Measurements from ENCODE around the gene SLC43A1.

The SLC43A1 gene

GRCh38 chr11:57475671-57476046 is 39.8 kb downstream of the SLC43A1 start:
- Histone ChIP-seq H3K27me3 (replicated peaks; ENCODE audit: control insufficient read depth, insufficient read depth, low read length) (peaks cover 16% of the 10 kb centered on the region), H3K4me1 (ENCODE audit: control insufficient read depth, insufficient read depth, low read length) (peaks cover 12% of the 10 kb centered on the region), H3K36me3 (ENCODE audit: control insufficient read depth, insufficient read depth, low read length, severe bottlenecking) (no peaks in the 10 kb centered on the region), H3K9me3 (ENCODE audit: control insufficient read depth, low read length) (no peaks in the 10 kb centered on the region), H3K4me3 (ENCODE audit: low read length) (no peak overlapping the region), H3K9ac (ENCODE audit: low read length) (no peak overlapping the region)
- DNase-seq (ENCODE audit: low read depth): no peak

GRCh38 chr11:57475191-57475590 is 40.3 kb downstream of the SLC43A1 start:
- no peak overlapping the region for H3K4me3 ChIP-seq (ENCODE audit: low read length)
- no peaks in the 10 kb centered on the region for H3K36me3 ChIP-seq (ENCODE audit: control insufficient read depth, insufficient read depth, low read length, severe bottlenecking)
- no peak for DNase-seq (ENCODE audit: low read depth)
- no peaks in the 10 kb centered on the region for H3K9me3 ChIP-seq (ENCODE audit: control insufficient read depth, low read length)
- peaks cover 12% of the 10 kb centered on the region for H3K4me1 ChIP-seq (ENCODE audit: control insufficient read depth, insufficient read depth, low read length)
- H3K27me3 ChIP-seq (replicated peaks; ENCODE audit: control insufficient read depth, insufficient read depth, low read length): peaks cover 16% of the 10 kb centered on the region
- no peak overlapping the region for H3K9ac ChIP-seq (ENCODE audit: low read length)

- no peak for DNase-seq (ENCODE audit: low read depth)
- H3K27me3 ChIP-seq (replicated peaks; ENCODE audit: control insufficient read depth, insufficient read depth, low read length): peaks cover 16% of the 10 kb centered on the region
These were observed 40.7 kb downstream of the SLC43A1 start for GRCh38 chr11:57474803-57475115.

GRCh38 chr11:57474017-57474802 is 41.3 kb downstream of the SLC43A1 start:
- DNase-seq (ENCODE audit: low read depth): no peak
- H3K36me3 ChIP-seq (ENCODE audit: control insufficient read depth, insufficient read depth, low read length, severe bottlenecking): no peaks in the 10 kb centered on the region
- H3K4me3 ChIP-seq (ENCODE audit: low read length): no peak overlapping the region
- no peaks in the 10 kb centered on the region for H3K9me3 ChIP-seq (ENCODE audit: control insufficient read depth, low read length)
- H3K9ac ChIP-seq (ENCODE audit: low read length): no peak overlapping the region
- H3K4me1 ChIP-seq (ENCODE audit: control insufficient read depth, insufficient read depth, low read length): peaks cover 10% of the 10 kb centered on the region
- H3K27me3 ChIP-seq (replicated peaks; ENCODE audit: control insufficient read depth, insufficient read depth, low read length): peaks cover 16% of the 10 kb centered on the region

More at GRCh38 chr11:57474803-57475115, 40.7 kb downstream of the SLC43A1 start:
- peaks cover 12% of the 10 kb centered on the region for H3K4me1 ChIP-seq (ENCODE audit: control insufficient read depth, insufficient read depth, low read length)
- H3K36me3 ChIP-seq (ENCODE audit: control insufficient read depth, insufficient read depth, low read length, severe bottlenecking): no peaks in the 10 kb centered on the region
- H3K9me3 ChIP-seq (ENCODE audit: control insufficient read depth, low read length): no peaks in the 10 kb centered on the region
- H3K4me3 ChIP-seq (ENCODE audit: low read length): no peak overlapping the region
- no peak overlapping the region for H3K9ac ChIP-seq (ENCODE audit: low read length)

- Histone ChIP-seq H3K9ac (ENCODE audit: low read length) (no peak overlapping the region), H3K36me3 (ENCODE audit: control insufficient read depth, insufficient read depth, low read length, severe bottlenecking) (no peaks in the 10 kb centered on the region), H3K27me3 (replicated peaks; ENCODE audit: control insufficient read depth, insufficient read depth, low read length) (peaks cover 16% of the 10 kb centered on the region), H3K4me1 (ENCODE audit: control insufficient read depth, insufficient read depth, low read length) (peaks cover 5% of the 10 kb centered on the region), H3K9me3 (ENCODE audit: control insufficient read depth, low read length) (no peaks in the 10 kb centered on the region), H3K4me3 (ENCODE audit: low read length) (no peak overlapping the region)
- DNase-seq (ENCODE audit: low read depth): no peak
These were observed 42.1 kb downstream of the SLC43A1 start for GRCh38 chr11:57473285-57473841.

GRCh38 chr11:57471496-57471895 is 44.0 kb downstream of the SLC43A1 start:
- Histone ChIP-seq H3K36me3 (ENCODE audit: control insufficient read depth, insufficient read depth, low read length, severe bottlenecking) (no peaks in the 10 kb centered on the region), H3K4me1 (ENCODE audit: control insufficient read depth, insufficient read depth, low read length) (peaks cover 5% of the 10 kb centered on the region), H3K9me3 (ENCODE audit: control insufficient read depth, low read length) (no peaks in the 10 kb centered on the region), H3K27me3 (replicated peaks; ENCODE audit: control insufficient read depth, insufficient read depth, low read length) (peaks cover 16% of the 10 kb centered on the region), H3K4me3 (ENCODE audit: low read length) (no peak overlapping the region), H3K9ac (ENCODE audit: low read length) (no peak overlapping the region)
- DNase-seq (ENCODE audit: low read depth): no peak

- no peaks in the 10 kb centered on the region for H3K27me3 ChIP-seq (replicated peaks; ENCODE audit: control insufficient read depth, insufficient read depth, low read length)
- H3K9me3 ChIP-seq (ENCODE audit: control insufficient read depth, low read length): no peaks in the 10 kb centered on the region
- H3K4me1 ChIP-seq (ENCODE audit: control insufficient read depth, insufficient read depth, low read length): no peaks in the 10 kb centered on the region
- H3K9ac ChIP-seq (ENCODE audit: low read length): no peak overlapping the region
- no peak for DNase-seq (ENCODE audit: low read depth)
- H3K36me3 ChIP-seq (ENCODE audit: control insufficient read depth, insufficient read depth, low read length, severe bottlenecking): no peaks in the 10 kb centered on the region
- H3K4me3 ChIP-seq (ENCODE audit: low read length): no peak overlapping the region
These were observed 46.2 kb downstream of the SLC43A1 start for GRCh38 chr11:57469268-57469667.

- H3K36me3 ChIP-seq (ENCODE audit: control insufficient read depth, insufficient read depth, low read length, severe bottlenecking): no peaks in the 10 kb centered on the region
- no peak overlapping the region for H3K9ac ChIP-seq (ENCODE audit: low read length)
- no peak overlapping the region for H3K4me3 ChIP-seq (ENCODE audit: low read length)
- H3K4me1 ChIP-seq (ENCODE audit: control insufficient read depth, insufficient read depth, low read length): no peaks in the 10 kb centered on the region
- no peak for DNase-seq (ENCODE audit: low read depth)
- H3K9me3 ChIP-seq (ENCODE audit: control insufficient read depth, low read length): no peaks in the 10 kb centered on the region
- no peaks in the 10 kb centered on the region for H3K27me3 ChIP-seq (replicated peaks; ENCODE audit: control insufficient read depth, insufficient read depth, low read length)
These were observed 47.2 kb downstream of the SLC43A1 start for GRCh38 chr11:57468276-57468675.

- Histone ChIP-seq H3K27me3 (replicated peaks; ENCODE audit: control insufficient read depth, insufficient read depth, low read length) (no peaks in the 10 kb centered on the region), H3K36me3 (ENCODE audit: control insufficient read depth, insufficient read depth, low read length, severe bottlenecking) (no peaks in the 10 kb centered on the region)
These were observed 47.9 kb downstream of the SLC43A1 start for GRCh38 chr11:57467508-57468157.

GRCh38 chr11:57466680-57467079 is 48.8 kb downstream of the SLC43A1 start:
- Histone ChIP-seq H3K36me3 (ENCODE audit: control insufficient read depth, insufficient read depth, low read length, severe bottlenecking) (no peaks in the 10 kb centered on the region), H3K9me3 (ENCODE audit: control insufficient read depth, low read length) (no peaks in the 10 kb centered on the region), H3K4me3 (ENCODE audit: low read length) (no peak overlapping the region), H3K27me3 (replicated peaks; ENCODE audit: control insufficient read depth, insufficient read depth, low read length) (no peaks in the 10 kb centered on the region), H3K9ac (ENCODE audit: low read length) (no peak overlapping the region), H3K4me1 (ENCODE audit: control insufficient read depth, insufficient read depth, low read length) (no peaks in the 10 kb centered on the region)
- no peak for DNase-seq (ENCODE audit: low read depth)

More at GRCh38 chr11:57467508-57468157, 47.9 kb downstream of the SLC43A1 start:
- H3K4me3 ChIP-seq (ENCODE audit: low read length): no peak overlapping the region
- H3K9ac ChIP-seq (ENCODE audit: low read length): no peak overlapping the region
- no peaks in the 10 kb centered on the region for H3K4me1 ChIP-seq (ENCODE audit: control insufficient read depth, insufficient read depth, low read length)
- DNase-seq (ENCODE audit: low read depth): no peak
- no peaks in the 10 kb centered on the region for H3K9me3 ChIP-seq (ENCODE audit: control insufficient read depth, low read length)

GRCh38 chr11:57464539-57465181 is 50.8 kb downstream of the SLC43A1 start:
- DNase-seq (ENCODE audit: low read depth): no peak
- Histone ChIP-seq H3K36me3 (ENCODE audit: control insufficient read depth, insufficient read depth, low read length, severe bottlenecking) (no peaks in the 10 kb centered on the region), H3K27me3 (replicated peaks; ENCODE audit: control insufficient read depth, insufficient read depth, low read length) (peaks cover 1% of the 10 kb centered on the region), H3K4me3 (ENCODE audit: low read length) (no peak overlapping the region), H3K9ac (ENCODE audit: low read length) (no peak overlapping the region), H3K4me1 (ENCODE audit: control insufficient read depth, insufficient read depth, low read length) (peaks cover 3% of the 10 kb centered on the region), H3K9me3 (ENCODE audit: control insufficient read depth, low read length) (no peaks in the 10 kb centered on the region)
